HG03342 (cell line): Measurements from ENCODE around the gene CDK1.
A peak's percentile ranks its signal among the peaks of the same experiment; 100 is the strongest.

ENCODE experiments used
- ATAC-seq: cut with Tn5 transposase; IDR thresholded peaks from one replicate; pipeline ENCODE4 v1.9.1; 2021; ENCODE audit warnings: mild to moderate bottlenecking, moderate library complexity; ENCODE audit not compliant: unreplicated experiment

CDK1 gene

GRCh38 chr10:60777696-60778213, 523 bp upstream of the CDK1 start:
- peak; percentile 2 for ATAC-seq

DNA sequence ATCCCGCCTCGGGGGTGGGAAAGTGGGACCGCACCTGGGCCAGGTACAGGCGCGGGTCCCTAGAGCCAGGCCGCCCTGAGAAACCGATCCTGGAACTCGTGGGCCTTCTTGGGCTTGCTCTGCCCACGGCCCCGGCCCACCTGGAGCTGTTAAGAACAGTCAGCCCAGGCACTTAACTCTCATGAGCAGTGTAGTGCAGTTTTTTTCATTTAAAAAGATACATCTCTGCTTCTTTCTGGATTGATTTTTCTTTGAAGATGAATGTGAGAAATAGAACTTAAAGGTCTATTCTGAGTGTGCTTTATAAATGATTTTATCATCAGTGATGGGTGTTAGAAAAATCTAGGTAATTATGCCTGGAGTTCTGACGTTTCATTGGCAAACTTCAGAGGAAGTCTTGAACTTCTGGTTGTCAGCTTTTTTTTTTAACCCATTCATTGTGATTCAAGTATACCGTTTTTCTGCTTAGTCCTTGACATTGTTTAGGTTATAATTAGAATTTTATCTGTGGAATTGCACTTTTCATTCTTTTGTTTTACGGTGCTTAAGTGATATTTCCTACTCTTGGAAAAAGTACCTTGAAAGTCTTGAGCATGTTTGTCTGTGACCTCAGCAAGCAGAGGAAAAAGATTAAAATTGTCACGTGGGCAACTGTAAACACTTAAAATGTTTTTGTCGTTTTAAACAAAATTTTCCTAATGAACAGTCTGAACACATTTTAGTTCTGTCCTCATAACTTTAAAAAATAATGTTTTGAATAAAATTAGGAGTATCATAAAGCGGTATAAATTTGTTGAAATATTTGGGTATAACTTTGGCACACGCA, 906 bp downstream of the CDK1 start:
- ATAC-seq: peak; percentile 23

DNA sequence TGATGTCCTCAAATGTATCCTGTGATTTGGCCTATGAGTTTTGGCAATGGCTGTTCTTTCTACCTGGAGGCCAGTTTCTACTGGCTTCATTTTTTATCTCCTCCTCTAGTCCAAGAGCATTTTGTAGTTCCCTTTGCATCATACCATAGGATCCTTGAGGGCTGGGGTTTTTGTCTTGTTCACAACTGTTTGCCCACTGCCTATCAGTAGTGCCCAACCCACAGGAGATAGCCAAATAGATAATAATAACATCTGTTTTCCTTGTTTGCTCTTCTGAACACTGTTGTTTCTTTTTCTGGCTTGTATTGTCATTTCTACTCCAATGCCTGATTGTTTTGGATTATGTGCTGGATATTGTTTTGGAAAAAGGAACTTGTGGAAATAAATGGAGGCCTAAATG, 3.4 kb downstream of the CDK1 start:
- no peak for ATAC-seq

DNA sequence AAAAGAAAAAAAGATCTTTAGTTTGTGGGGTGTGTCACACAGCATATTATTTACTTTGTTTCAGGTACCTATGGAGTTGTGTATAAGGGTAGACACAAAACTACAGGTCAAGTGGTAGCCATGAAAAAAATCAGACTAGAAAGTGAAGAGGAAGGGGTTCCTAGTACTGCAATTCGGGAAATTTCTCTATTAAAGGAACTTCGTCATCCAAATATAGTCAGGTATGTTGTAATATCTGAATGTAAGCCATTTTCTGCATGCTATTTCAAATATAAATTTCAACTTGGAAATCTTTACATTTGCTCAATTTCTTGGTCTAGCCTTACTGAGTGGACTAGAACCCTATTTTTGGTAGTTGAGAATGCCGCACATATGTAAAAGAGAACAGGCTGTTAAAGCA, 6.4 kb downstream of the CDK1 start:
- no peak for ATAC-seq

- no peak for ATAC-seq
Measured at GRCh38 chr10:60788544-60788943, 10.3 kb downstream of the CDK1 start.

GRCh38 chr10:60789340-60789739, 11.1 kb downstream of the CDK1 start:
- no peak for ATAC-seq

GRCh38 chr10:60794953-60795352, 16.7 kb downstream of the CDK1 start:
- ATAC-seq: no peak

GRCh38 chr10:60795465-60796202, 17.4 kb downstream of the CDK1 start:
- ATAC-seq: no peak

DNA sequence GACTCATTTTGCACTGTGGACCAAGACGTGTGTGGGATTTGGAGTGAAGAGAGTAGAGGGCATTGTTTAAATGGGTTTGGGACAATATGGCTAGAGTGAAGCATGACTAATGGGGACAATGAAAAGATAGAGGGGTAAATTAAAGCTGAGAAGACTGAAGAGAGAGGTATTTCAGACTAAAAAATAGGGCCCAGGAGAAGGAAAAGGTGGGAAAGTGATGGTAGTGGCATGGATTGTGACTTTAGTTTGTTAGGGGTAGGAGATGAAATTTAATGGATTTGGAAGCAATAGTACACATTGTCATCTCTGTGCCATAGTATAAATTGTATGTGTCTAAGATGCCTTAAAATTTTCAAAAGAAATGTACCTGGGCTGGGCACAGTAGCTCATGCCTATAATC, 18.2 kb downstream of the CDK1 start:
- no peak for ATAC-seq

GRCh38 chr10:60797200-60797599, 18.9 kb downstream of the CDK1 start:
- ATAC-seq: no peak

DNA sequence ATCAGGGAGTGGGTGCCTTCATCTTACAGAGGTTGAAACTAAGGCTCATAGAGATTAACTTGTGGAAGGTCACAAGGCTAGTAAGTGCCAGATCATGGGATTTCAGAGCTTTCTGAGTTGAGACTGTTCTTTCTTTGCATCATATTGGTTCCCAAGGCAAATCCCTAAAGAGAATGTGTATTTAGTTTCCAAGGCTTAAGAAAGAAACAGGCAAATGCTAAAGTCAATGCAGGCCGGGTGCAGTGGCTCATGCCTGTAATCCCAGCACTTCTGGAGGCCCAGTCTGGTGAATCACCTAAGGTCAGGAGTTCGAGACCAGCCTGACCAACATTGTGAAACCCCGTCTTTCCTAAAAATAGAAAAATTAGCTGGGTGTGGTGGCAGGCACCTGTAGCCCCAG, 19.8 kb downstream of the CDK1 start:
- ATAC-seq: no peak

DNA sequence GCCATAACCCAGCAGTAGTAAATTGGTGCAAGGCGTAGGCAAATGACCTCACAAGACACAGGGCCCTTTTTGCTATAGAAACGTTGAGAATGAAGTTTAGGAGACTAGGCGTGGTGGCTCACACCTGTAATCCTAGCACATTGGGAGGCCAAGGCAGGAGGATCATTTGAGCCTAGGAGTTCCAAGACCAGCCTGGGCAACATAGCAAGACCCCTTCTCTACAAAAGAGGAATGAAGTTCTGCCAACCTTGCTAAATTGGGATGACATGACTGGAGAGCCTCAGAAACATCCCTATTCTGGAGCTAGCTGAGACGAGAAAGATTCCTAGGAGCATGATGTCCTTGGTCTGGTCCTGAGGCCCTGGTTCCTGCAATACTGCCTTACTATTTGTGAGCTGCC, 20.6 kb downstream of the CDK1 start:
- no peak for ATAC-seq

- no peak for ATAC-seq
Measured at GRCh38 chr10:60799971-60800650, 21.8 kb downstream of the CDK1 start.

DNA sequence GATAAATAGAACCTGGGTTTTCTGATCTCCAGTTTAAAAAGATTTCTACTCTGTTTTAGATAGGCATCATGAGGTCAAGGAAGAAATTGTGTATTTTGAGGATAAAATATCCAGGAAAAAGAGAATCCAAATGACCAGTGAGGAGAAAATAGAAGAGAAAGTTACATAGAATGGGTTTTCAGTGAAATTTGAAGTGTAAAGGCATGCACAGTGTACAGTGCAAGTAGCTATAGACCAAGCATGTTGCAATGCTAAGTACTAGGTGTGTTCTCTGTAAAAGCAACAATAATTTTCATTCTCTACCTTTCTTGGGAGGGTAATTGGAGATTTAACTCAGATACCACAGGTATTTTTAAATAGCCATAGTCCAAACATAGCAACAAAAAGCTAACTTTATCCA, 22.6 kb downstream of the CDK1 start:
- ATAC-seq: no peak

GRCh38 chr10:60801522-60801921, 23.2 kb downstream of the CDK1 start:
- no peak for ATAC-seq

GRCh38 chr10:60803433-60803832, 25.2 kb downstream of the CDK1 start:
- no peak for ATAC-seq

- no peak for ATAC-seq
Measured at GRCh38 chr10:60803865-60804264, 25.6 kb downstream of the CDK1 start.

DNA sequence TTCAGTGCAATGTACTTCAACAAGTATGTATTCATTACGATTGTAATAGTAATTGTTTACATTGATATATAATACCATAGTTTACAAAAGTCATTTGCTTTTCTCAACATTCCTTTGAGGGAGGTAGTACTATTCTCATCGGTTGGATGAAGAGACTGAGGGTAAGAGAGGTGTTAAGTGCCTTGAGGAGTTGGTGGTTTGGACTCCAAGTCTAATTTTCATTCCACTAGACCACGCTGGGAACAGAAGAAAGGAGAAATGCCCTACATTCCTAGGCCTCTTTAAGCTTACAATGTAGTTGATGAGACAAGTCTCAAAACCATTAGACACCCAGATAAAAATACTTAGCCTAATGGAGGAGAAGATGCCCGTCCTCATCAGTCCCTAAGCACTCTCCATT, 28.6 kb downstream of the CDK1 start:
- ATAC-seq: no peak

DNA sequence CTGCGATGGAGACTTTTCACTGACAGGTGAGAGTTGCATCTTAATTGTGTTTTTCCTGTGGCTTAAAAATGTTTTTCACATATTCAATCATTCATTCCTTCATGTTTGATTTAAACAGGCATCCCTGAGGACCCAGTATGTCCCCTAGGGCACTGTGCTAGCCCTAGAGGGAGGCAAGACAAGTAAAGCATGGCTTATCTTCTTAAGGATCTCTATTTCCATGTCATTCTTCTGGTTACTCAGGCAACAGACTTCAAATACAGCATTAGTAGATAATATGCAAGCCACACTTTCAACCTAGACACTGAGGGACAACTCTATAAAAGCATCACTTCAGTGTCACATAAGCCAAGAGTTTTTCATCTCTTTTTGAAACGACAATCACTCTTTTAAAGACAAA, 29.2 kb downstream of the CDK1 start:
- ATAC-seq: no peak

GRCh38 chr10:60808036-60808435, 29.8 kb downstream of the CDK1 start:
- ATAC-seq: no peak

GRCh38 chr10:60809157-60809556, 30.9 kb downstream of the CDK1 start:
- no peak for ATAC-seq
